T follicular helper cell (primary cell): ENCODE measurements around the gene ST7.
A peak's percentile ranks its signal among the peaks of the same experiment; 100 is the strongest.
"Not testable (repeated sequence)": the region's sequence is repeated elsewhere in the genome, so short reads cannot be mapped to it uniquely, and the experiment has no call there.

Experiments
- DNase-seq: peaks from one replicate; pipeline ENCODE4 v3.0.0-alpha.2; 2020; ENCODE audit warnings: low read depth
- total RNA-seq, 2 experiments: gene quantifications; one replicate each; lab custom pipeline; 2026; lab: John Stamatoyannopoulos, UW

Gene ST7, protein sequence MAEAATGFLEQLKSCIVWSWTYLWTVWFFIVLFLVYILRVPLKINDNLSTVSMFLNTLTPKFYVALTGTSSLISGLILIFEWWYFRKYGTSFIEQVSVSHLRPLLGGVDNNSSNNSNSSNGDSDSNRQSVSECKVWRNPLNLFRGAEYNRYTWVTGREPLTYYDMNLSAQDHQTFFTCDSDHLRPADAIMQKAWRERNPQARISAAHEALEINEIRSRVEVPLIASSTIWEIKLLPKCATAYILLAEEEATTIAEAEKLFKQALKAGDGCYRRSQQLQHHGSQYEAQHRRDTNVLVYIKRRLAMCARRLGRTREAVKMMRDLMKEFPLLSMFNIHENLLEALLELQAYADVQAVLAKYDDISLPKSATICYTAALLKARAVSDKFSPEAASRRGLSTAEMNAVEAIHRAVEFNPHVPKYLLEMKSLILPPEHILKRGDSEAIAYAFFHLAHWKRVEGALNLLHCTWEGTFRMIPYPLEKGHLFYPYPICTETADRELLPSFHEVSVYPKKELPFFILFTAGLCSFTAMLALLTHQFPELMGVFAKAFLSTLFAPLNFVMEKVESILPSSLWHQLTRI
- 6.0 to 10.5 reads per million in 2 experiments for total RNA-seq

DNA sequence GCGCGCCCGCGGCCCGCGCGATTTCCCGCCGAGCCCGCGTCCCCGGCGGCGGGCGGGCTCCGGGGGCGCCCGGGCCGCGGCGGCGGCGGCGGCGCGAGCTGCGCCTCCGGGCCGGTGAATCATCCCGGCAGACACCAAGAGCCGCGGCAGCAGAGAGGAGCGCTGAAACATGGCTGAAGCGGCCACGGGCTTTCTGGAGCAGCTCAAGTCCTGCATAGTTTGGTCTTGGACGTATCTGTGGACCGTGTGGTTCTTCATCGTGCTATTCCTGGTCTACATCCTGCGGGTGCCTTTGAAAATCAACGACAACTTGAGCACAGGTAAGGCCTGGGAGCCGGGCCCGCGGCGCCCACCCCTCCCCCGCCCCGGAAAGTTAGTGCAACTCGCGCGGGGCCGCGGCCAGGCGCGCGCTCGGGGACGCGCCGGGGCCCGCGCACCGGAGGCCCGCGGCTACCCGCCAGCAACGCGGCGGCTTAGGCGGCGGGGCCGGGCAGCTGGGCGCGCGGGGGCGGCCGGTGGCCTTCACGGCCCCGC lies at the start of gene ST7:
TSS of gene ST7 (plus strand) at position 130 of the 534 bp plus-strand sequence. CDS start at position 170, 40 bp downstream.
- DNase-seq, result peak; percentile 30

DNA sequence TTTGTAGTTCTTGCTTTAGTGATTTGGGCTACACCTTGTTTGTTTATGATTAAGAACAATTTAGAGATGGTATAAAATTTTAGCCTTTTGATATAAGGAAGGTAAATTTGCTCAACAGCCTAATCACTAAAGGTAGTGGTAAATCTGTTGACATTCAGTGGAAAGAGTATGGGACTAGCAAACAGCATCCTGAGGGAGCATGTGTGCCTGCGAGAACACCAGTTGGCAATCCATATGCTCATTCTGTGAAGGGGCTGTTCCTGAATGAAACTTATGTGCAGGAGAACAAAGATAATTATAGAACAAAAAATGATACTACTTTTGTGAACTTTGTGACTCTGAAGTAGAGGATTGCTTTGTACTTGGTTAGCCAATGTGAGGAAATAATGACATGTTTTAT lies 46.9 kb upstream of the ST7 start:
- no peak for DNase-seq

DNA sequence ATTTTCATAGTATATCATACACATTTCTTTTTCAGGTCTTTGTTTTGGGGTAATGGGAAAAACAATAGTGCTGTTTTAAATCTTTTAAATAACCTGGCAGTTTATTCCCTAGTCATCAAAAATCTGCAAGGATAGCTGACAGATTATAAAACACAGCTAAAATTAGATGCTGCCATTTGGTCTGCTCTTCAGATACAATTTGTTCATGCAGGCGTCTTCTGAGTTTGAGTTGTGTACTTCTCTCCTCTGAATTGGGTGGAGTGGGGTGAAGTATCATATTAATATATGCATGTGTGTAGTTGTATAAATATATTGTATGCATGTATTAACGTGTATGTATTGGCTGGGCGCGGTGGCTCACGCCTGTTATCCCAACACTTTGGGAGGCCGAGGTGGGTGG lies 42.9 kb upstream of the ST7 start:
- no peak for DNase-seq

DNA sequence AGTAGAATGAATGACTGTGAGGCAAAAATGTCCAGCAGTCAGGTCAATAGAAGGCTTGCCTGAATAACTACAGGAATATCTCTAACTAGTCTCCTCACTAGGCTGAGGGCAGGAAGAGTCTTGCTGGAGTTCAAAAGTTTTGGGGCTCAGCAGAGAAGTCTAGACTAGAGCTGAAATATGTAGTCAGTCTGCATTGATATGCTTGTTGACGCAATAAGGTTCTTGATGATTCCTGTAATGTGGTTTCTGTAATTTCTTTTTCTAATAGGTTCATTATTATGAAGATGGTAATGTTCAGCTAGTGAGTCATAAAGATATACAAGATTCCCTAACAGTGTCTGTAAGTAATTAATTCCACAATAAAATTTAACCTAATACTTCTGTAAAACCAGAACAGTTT lies 41.5 kb upstream of the ST7 start:
- no peak for DNase-seq

DNA sequence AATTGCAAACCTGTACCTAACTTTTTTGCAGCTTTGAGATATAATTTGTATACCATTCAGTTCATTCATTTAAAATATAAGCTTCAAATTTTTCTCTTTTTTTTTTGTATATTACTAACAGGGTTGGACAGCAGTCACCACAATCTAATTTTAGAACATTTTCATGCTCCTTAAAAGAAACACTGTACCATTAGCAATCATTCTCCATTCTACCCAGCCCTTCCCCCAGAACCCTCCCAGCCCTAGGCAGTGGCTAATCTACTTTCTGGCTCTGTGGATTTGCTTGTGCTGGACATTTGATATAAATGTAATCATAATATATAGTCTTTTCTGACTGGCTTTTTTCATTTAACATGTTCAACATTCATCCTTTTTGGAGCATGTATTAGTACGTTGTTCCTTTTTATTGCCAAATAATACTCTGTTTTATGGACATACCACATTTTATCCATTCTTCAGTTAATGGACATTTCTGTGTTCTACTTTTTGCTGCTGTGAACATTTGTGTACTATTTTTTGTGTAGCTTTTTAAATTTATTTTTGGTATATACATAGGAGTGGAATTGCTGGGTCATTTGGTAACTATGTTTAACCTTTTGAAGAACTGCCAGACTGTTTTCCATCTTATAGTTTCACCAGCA lies 40.9 kb upstream of the ST7 start:
- DNase-seq, result no peak

DNA sequence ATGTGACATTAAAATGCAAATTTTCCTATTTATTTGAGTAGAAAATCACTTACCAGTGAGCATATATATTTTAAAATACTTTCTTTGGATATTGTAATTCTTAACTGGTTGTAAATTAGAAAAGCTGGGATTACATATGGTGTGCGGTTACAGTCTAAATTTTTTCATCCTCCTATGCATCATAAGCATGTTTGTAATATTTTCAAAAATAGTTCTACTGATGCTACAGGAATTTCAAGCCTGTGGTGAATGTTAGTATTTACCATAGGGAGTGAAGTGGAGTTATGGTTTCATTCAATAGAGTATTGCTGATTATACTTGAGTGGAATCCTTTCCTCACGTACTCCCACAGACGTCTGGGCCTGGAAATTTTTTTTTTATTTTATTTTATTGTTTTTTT lies 34.6 kb upstream of the ST7 start:
- no peak for DNase-seq

DNA sequence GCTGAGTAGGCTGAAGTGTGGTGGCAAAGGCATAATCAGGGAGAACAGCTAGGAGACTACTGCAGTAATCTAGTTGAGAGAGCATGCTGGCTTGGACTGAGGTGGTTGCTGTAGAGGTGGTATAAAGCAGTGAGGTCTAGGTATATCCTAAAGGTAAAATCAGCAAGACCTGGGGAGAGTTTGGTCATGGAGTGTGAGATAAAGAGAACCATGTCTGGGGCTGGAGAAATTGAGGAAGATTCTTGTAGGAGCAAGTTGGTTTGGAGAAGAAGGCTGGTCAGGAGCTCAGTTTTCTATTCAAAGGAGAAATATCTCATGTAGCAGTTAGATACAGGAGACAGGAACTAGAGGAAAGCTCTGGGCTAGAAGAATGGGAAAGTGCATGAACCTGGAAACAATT lies 32.9 kb upstream of the ST7 start:
- DNase-seq, result no peak

DNA sequence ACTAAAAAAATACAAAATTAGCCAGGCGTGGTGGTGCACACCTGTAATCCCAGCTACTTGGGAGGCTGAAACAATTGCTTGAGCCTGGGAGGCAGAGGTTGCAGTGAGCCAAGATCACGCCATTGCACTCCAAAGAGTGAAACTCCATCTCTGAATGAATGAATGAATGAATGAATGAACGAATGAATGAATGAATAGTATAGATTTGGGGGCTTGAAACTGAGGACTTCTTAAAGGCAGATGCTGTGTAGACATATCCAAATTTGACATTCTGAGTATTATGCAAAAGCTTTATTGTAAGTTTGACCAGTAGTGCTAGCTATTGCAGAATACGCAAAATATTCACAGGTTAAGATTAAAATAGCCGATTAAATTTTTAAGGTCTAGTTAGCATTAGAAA lies 30.8 kb upstream of the ST7 start:
- DNase-seq, result no peak

DNA sequence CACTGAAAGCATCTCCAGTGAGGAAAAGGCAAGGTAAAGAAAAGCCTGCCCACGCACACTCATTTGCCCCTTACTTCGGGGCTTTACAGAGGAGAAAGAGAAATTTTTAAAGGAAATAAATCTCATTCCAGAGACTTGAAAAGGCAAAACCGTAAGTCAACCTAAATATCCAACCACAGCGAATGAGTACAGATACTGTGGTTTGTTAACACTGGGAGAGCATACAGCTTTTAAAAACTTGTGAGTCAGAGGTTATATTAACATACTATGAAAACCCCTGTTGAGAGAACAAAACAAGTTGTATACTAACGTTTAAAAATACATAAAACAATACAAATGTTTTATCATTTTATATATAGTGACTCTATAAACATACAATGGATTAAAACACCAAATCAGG lies 28.6 kb upstream of the ST7 start:
- DNase-seq, result no peak

DNA sequence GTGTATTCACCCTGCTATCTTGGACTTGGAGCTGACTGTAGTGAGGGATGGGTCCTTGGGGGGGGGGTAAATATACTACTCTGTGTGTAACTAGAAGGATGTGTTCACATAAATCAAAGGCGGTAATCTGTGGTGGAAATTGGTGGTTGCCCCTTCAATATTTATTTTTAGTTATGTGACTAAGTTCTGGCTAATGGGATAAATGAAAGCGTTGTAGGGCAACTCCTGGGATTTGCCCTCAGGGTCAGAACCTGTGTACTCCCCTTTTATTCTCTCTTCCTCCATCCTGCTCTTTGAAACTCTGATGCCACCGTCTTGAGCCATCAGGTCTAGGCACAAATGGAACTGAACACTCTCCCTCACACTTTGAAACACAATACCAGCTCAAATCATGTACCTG lies 24.3 kb upstream of the ST7 start:
- no peak for DNase-seq

DNA sequence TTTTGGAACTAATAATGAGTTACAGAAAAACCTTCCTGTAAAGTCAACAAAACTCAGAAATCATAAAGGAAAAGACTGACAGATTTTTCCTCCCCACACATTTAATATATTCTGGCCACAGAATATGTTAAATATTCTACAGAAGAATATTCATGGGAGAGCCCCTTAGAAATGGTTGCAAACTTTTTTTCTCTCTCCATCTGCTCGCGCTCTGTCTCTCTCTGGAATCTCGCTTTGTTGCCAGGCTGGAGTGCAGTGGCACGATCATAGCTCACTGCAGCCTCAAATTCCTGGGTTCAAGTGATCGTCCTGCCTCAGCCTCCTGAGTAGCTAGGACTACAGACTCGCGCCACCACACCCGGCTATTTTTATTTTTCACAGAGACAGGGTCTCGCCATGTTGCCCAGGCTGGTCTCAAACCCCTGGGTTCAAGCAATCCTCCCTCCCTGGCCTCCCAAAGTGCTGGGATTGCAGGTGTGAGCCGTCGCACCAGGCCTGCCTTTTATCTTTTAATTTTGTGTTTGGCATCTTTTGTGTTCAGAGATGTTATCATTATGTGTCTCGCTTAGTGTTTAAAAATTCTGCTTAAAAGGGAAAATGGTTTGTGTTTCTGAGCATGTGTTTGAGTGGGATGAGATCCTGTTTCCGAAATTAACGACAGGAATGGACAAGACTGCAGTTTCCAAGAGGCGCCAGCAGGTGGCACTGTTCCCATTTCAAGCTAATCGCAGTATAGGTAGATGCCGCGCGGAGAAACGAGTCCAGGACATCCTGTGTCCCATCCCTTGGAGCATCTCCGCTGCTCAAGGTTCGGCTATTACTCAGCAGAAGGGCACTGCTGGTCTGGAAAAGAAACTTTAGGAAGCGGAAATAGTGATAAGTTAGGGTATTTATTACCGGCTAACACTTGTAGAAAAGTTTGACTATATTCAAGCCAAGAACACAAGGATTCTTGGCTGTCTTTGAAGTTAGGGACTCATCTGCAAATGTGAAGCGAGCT lies 23.1 kb upstream of the ST7 start:
- peak; percentile 61 for DNase-seq

DNA sequence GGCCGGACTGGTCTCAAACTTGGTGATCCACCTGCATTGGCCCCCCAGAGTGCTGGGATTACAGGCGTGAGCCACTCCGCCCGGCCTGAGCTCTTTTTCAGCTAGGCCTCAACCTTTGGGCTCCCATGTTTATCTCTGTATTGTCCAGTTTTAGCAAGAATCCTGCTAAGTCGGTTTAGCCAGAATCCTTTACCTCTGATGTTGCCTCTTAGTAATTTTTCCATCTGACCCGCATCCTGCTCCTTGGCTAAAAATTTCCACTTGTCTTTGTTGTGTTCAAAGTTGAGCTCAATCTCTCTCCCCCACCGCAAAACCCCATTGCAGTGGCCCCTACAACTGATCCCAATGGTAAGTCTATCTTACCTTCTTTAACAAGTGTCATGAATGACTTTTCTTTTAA lies 20.7 kb upstream of the ST7 start:
- no peak for DNase-seq

DNA sequence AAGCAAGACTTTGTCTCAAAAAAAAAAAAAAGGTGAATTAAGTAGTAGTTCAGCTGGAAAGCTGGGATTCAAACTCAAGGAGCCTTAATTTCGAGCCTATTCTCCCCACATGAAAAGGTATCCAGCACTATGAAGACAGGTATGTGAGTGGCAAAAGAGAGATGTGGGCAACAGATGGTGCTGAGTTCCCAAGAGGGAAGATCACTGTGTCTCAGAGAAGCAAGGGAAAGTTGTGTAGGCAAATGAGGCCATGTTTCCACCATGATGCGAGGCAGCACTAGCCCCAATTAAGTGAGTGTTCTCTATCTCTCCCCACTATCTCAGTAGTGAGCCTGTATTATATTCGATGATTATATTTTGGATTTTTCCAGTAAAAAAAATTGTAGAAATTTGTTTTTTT lies 19.8 kb upstream of the ST7 start:
- no peak for DNase-seq

DNA sequence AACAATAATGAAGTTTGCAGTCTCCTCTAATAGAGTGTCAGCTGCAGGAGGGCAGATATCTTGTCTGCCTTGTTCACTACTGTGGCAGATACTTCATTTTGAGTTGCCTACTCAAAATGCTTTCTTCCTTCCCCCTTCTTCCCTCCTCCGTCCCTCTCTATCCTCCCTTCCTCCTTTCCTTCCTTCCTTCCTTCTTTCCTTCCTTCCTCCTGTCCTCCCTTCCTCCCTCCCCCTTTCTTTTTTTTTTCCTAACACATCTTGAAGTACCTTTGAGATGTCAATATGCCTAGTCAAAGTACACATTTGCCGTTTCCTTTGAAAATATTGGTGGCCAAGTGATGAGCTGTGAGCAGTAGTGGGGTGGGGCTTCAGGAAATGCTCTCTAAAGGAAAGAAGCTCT lies 18.7 kb upstream of the ST7 start:
- DNase-seq, result no peak

DNA sequence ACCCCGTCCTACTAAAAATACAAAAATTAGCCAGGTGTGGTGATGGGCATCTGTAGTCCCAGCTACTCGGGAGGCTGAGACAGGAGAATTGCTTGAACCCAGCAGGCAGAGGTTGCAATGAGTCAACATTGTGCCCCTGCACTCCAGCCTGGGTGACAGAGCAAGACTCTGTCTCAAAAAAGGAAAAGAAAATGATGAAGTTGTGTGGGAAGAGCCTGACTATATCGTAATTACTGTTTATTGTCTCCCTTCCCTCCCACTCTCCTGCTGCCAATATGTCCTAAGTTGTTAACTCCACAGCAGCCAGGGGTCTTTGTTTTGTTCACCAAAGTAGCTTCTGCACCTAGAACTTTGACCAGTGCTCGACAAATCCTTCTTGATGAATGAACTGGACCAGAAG lies 16.5 kb upstream of the ST7 start:
- DNase-seq, result not testable (repeated sequence)

DNA sequence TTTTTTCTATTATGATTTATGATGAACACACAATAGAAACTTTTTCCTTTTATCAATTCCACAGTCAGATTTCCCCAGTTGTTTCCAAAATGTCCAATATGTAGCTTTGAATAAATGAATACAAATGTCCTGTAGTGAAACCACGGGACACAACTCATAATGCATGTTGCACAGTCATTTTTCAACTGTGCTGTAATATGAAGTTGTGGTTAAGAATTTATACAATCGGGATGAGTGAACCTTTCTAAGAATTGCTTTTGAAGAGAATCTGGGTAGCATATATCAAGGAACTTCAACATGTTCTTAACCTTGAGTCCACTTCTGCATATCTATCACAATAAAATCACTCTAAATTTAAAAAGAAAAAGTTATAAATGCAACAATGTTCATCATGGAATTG lies 14.6 kb upstream of the ST7 start:
- no peak for DNase-seq

DNA sequence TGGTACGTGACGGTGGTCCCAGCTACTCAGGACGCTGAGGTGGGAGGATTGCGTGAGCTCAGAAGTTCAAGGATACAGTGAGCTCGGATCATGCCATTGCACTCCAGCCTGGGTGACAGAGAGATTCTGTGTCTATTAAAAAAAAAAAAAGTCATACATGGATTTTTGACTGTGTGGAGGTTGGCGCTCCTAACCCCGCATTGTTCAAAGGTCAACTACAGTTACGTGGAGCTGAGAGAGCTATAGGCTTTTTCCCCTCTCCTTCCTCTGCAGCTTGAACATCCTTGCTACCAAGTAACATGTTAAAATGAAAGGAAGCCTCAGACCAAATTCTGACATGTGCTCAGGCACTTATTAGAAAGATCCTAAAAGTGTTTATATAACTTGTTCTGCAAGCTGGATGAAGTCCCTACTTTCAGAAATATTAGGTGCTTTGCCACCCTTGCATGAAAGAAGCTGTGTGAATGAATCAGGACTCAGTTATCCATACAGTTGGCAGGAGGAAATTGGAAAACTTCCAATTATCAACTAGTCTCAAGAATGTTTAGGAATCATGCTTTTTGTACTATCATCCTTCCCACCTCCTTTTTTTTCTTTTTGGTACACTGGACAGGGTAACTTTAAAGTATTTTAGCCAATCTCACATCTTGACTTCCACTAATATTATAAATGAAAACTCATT lies 12.5 kb upstream of the ST7 start:
- DNase-seq, result no peak

DNA sequence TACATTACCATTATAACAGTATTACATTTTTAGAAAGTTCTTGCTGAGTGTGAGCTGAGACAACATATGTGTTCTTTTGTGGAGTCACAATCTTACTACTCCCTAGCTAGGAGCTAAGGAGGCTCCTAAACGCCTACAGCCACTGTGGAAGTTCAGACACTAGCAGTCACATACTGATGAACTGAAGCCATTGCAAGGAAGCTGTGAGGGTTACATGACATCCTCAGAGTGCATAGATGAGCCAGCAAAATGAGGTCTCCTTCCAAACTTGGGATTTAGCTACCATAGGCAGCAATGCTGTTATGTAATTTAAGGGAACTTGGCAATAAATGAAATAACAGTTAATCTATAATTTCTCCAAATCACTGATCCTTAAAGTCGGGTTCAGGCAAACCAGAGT lies 10.8 kb upstream of the ST7 start:
- no peak for DNase-seq

DNA sequence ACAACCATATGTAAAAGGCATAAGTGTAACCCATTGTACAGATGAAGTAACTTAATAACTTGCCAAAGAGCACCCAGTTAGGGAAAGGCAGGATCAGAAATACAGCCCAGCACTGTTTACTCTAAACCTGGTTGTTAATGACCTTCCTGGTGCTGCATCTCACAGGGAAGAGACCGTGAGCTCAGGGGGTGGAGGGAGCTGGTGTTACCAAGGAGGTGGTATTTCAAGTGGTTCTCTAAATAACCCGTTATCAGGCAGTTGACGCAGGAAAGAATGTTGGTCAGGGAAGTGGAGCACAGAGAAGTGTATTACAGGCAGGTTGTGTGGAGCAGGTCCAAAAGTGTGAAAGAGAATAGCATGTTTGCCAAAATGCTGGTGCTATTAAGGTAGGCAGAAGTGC lies 4.4 kb upstream of the ST7 start:
- DNase-seq, result no peak

DNA sequence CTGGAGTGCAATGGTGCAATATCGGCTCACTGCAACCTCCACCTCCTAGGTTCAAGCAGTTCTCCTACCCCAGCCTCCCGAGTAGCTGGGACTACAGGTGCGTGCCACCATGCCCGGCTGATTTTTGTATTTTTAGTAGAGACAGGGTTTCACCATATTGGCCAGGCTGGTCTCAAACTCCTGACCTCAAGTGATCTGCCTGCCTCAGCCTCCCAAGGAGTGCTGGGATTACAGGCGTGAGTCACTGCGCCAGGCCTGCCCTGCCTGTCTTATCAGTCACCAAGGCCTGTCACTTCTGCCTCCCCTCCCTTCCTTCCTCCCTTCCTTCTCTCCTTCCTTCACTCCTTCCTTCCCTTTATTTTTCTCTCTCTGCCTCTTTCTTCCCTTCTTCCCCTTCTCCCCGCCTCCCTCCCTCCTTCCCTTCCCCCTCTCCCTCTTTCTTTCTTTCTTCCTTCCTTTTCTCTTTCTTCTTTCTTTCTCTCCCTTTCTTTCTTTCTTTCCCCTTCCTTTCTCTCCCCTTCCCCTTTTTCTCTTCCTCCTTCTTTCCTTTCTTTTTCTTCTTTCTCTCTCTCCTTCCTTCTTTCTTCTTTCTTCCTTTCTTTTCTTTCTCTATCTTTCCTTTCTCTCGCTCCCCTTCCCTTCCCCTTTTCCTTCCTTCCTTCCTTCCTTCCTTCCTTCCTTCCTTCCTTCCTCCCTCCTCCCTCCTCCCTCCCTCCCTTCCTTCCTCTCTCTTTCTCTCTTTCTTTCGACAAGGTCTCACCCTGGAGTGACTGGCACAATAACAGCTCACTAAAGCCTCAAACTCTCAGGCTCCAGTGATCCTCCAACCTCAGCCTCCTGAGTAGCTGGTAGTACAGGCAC lies 3.1 kb upstream of the ST7 start:
- DNase-seq, result no peak
